Measurements from ENCODE around the gene PLEKHF1.

- TF ChIP-seq CTCF (IDR thresholded peaks at IDR 0.05), result no peak
- no peak for TF ChIP-seq POLR2A (IDR thresholded peaks at IDR 0.05)
Observed at GRCh38 chr19:29665215-29665825, at the start of gene PLEKHF1.

All from lower leg skin (tissue), 3 donors.